Fibroblast of the aortic adventitia (primary cell): ENCODE measurements around the gene ARHGAP25. TPM values are rescaled to one million over a fixed set of nuclear protein-coding genes. Genes with fewer than 3 reads are reported as not detected.

Experiments
- DNase-seq: peaks from one replicate; pipeline ENCODE4 v3.0.0-alpha.2; 2010; ENCODE audit warnings: low read depth
- H3K4me3 ChIP-seq: 2 replicates; pipeline ENCODE4 v1.5.1; 2011; ENCODE audit warnings: low read depth, mild to moderate bottlenecking, control low read depth, low read length, moderate library complexity
- total RNA-seq: library from RNA; depleted of rRNA; stranded (reverse); fragments of >200 nt; gene quantifications from 2 replicates; pipeline ENCODE4 v1.2.3, GENCODE V29; 2012; ENCODE audit warnings: low replicate concordance
- TF ChIP-seq, protein P1 (sequence below): IDR thresholded peaks from 2 replicates; pipeline ENCODE4 v1.5.1; 2011; ENCODE audit warnings: mild to moderate bottlenecking, low read length, control low read depth, inconsistent platforms; ENCODE audit not compliant: insufficient read depth

Gene ARHGAP25
- total RNA-seq, 1 donor: 0.36 TPM

DNA sequence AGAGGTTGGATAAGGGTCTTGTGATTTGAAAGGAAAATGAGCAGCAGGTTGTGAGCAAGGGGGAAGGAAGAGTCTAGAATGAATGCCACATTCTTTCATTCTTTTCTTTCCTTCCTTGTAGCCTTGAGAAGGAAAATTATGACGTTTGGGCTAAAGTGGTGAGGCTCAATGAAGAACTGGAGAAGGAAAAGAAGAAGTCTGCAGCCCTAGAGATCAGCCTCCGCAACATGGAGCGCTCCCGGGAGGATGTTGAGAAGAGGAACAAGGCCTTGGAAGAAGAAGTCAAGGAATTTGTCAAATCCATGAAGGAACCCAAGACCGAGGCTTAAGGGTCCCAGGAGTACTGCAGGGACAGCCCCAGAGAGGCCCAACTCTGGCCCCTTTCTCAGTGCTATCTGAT is 91.3 kb downstream of the ARHGAP25 start:
- DNase-seq: no peak
- TF ChIP-seq, protein P1, sequence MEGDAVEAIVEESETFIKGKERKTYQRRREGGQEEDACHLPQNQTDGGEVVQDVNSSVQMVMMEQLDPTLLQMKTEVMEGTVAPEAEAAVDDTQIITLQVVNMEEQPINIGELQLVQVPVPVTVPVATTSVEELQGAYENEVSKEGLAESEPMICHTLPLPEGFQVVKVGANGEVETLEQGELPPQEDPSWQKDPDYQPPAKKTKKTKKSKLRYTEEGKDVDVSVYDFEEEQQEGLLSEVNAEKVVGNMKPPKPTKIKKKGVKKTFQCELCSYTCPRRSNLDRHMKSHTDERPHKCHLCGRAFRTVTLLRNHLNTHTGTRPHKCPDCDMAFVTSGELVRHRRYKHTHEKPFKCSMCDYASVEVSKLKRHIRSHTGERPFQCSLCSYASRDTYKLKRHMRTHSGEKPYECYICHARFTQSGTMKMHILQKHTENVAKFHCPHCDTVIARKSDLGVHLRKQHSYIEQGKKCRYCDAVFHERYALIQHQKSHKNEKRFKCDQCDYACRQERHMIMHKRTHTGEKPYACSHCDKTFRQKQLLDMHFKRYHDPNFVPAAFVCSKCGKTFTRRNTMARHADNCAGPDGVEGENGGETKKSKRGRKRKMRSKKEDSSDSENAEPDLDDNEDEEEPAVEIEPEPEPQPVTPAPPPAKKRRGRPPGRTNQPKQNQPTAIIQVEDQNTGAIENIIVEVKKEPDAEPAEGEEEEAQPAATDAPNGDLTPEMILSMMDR: no peak
- no peak overlapping the region for H3K4me3 ChIP-seq

DNA sequence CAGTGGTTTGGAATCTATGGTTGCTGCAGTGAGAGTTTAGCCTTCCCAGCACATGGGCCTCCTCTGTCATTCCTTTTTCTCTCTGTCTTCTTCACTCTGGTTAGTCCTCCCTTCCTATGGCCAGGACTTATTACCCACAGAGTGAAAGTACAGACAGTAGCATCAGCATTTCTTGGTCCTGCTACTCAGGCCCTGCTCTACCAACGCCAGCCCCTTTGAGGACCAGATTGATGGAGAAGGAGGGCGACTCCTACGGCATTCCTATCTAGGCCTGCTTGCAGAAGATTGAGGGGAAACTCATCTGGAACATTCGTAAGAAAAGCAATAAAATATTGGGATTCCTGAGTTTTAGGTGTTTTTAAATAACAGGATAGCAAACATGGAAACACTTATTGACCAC is 93.1 kb downstream of the ARHGAP25 start:
- no peak overlapping the region for H3K4me3 ChIP-seq
- no peak for DNase-seq
- TF ChIP-seq, protein P1: no peak

DNA sequence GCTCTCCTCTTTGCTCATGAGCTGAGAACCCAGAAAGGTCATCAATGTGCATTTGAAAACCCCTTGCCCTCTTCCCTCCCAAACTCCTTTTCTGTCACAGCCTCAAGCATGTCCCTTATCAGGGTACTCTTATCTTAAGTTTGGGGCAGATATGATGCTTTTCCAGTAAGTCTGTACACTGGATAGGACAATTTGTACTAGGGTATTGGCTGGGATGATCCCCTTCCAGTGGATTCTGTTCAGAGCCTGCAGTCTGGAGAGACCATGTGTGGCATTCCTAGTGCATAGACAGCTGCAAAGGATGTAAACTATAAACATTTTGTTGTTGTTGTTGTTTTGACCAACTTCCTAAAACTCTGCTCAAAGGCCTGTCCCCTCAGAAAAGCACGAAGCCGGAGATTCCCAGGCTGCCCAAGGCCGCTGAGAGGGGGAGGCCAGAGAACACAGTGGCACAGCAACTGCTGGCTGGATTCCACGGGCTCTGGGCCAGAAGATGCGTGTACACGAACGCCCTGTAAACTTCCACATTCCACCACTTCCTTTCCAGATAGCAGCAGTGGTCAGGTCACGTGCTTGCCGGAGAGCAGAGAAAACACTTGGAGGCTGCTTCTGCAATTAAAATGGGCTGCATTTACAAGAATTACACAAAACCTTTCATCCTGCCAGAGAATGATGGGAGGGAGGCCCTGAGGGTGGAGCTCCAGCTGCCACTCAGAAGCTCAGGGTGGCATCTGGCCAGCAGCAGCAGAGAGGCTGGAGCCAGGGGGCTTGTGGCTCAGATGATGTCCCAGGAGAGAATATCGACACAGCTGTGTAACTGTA is 94.5 kb downstream of the ARHGAP25 start:
- TF ChIP-seq, protein P1: peak; percentile 7
- DNase-seq: peak; percentile 96
- H3K4me3 ChIP-seq: no peak overlapping the region

DNA sequence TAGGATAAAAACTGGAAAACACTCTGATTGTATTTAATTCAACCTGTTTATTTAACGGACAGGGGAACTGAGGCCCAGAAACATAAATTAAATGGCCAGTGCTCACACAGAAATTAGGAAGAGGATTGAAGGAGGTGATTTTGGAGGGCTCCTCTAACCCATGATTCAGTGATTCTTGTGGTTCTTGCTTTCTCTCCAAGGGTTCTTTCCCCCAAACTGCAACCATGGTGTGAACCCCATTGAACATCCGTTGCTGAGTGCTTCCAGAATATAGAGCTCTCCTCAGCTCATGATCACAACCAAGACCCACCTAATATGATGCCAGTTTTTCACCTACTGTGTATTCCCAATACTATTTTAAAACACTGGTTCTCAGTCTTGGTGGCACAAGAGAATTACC is 95.1 kb downstream of the ARHGAP25 start:
- no peak for DNase-seq
- TF ChIP-seq, protein P1: no peak
- H3K4me3 ChIP-seq: no peak overlapping the region

DNA sequence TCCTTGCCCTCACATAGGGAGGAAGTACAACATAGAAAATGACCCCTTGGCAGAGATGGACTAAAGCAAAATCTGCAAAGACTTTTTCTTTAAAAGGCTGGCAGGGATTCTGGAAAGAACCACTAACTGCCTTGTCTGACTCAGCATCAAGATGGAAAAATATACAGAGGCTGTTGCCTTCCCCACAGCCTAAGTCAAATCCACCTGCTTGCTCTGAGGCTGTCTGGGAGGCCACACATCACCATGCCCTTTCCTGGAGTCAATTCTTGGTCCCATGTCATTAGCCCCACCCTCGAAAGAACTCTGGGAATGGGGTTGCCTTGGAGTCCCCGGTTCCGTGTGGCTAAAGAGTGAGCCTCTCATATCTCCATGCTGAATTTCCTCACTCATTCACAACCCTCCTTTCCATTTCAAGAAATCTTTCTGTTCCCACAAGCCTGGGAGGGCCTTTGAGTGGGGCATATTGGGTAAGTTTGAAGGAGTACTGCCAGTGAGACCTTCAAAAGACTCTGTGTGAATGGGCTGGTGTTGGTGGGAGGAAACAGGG is 97.1 kb downstream of the ARHGAP25 start:
- H3K4me3 ChIP-seq: no peak overlapping the region
- DNase-seq: peak; percentile 65
- TF ChIP-seq, protein P1: no peak

DNA sequence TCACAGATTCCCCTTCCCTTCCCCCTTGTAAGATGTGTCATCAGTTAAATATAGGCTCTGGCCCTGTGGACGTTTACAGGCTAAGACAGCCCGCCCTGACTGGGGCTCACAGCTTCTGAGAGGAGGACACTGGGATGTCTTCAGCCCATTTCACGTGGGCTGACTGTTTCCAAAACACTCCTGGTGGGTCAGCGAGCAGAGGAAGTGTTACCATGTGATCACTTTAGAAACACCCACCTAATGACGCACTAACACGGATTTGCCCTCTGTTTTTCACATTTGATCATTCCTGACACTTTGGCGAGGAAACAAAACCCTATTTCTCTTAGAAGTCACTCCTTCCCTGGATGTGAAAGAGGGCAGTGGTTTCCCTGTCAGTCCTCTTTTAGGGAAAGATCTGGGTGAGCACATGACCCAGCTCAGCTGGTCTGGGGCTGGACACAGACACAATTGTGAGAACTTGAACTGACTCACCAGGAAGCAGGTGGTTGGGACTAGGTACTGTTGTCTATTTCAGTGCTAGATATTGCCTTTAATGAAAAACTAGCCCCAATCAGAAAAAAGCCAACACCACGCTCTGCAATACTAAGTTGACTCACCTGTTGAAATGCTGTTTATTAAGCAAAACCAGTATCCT is 97.7 kb downstream of the ARHGAP25 start:
- DNase-seq: peak; percentile 26
- no peak overlapping the region for H3K4me3 ChIP-seq
- TF ChIP-seq, protein P1: no peak
